Daoy (cell line): ENCODE data around the gene CACNA1D. TPM values are rescaled to one million over a fixed set of nuclear protein-coding genes. Genes with fewer than 3 reads are reported as not detected.
A peak's percentile ranks its signal among the peaks of the same experiment; 100 is the strongest.

Experiments
- DNase-seq: peaks from one replicate; pipeline ENCODE4 v3.0.0-alpha.2; 2015; ENCODE audit warnings: low read depth
- total RNA-seq: library from RNA; depleted of rRNA; stranded (reverse); fragments of >200 nt; shearing (Covaris generic); gene quantifications from 2 replicates; pipeline ENCODE4 v1.2.3, GENCODE V29; 2014

Gene CACNA1D
- total RNA-seq, 1 experiment from 2014 or later: 1.4 TPM

GRCh38 chr3:53787016-53787415, 292.6 kb downstream of the CACNA1D start:
- DNase-seq: no peak

DNA sequence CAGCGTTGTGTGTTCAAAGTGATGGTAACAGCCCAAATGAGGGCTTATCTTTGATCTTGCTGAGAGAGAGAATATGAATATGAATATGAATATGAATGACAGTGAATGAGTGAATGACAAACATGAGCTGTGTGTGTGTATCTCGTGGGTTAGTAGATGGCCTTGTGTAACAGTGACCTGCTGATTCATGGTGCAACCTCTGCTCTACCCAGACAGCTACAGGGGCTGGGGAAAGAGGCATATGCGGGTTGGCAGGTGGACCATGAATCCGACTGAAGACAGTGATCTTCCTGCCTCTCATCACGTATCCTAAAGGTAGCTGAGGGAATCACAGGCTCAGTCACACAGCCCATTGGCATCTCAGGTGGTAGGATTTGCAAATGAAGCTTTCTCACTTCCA, 293.6 kb downstream of the CACNA1D start:
- no peak for DNase-seq

- no peak for DNase-seq
Measured at GRCh38 chr3:53789459-53789858, 295.0 kb downstream of the CACNA1D start.

DNA sequence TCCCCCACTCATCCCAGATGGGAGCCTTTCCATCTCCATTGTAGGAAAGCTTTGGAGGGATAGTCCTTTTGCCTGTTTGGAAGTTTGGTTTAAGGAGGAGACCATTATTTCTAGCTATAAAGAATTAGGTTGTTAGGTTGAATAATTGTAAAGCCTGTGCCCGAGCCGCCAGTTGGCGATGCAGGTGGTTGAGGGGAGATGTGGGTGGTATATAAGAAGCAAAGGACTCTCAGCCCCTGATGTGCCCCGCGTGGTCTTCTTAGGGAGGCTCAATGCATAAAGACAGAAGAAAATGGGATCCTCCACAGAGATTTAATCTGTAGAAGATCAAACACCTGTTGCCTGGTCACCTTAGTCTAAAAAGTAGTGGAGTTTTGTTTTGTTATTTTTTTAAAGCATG, 296.1 kb downstream of the CACNA1D start:
- no peak for DNase-seq

- no peak for DNase-seq
Measured at GRCh38 chr3:53791317-53791716, 296.9 kb downstream of the CACNA1D start.

DNA sequence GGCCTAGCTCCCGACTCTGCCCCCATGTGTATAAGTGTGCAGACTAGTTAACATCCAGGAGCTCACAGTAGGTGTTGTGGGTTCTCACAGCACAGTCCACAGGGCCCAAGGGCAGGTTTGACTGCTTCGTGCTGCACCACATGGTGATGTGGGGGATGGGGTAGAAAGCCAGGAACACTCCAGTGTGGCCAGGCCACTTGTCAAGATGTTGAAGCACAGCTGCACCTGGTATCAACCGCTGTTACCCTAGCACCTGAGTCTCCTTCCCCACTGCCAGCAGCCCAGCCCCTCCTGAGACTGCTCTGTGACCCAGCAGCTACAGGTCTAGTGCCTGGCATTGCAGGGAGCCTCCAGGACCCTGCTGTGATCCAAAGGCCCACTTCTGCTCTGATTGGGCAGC, 298.5 kb downstream of the CACNA1D start:
- DNase-seq: no peak

- DNase-seq: no peak
Measured at GRCh38 chr3:53794597-53794996, 300.2 kb downstream of the CACNA1D start.

- DNase-seq: no peak
Measured at GRCh38 chr3:53795176-53795575, 300.8 kb downstream of the CACNA1D start.

- no peak for DNase-seq
Measured at GRCh38 chr3:53795789-53796560, 301.6 kb downstream of the CACNA1D start.

- DNase-seq: no peak
Measured at GRCh38 chr3:53798144-53798543, 303.7 kb downstream of the CACNA1D start.

DNA sequence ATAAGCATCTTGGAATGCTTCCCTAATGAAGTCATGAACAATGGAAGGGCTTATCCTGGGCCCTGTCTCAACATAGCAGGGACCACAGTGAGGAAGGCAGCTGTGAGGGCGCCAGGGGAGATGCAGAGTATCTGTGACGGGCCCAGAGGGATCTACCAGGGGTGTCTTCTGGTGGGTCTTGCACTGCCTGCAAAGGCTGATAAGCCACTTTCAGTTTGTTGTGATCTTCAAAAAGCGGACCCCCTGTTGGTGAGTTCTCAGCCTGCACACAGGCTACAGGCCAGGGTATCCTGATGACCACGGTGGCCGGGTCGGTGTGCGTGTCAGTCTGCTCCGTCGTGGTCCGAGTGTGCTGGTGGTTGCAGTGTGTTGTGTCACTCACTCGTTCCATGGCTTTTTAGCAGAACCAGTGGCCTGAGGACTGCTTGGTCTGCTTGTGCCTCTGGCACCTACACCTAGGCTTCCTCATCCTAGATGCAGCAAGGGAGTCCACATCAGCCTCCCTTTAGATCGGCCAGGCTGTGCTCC, 305.0 kb downstream of the CACNA1D start:
- no peak for DNase-seq

DNA sequence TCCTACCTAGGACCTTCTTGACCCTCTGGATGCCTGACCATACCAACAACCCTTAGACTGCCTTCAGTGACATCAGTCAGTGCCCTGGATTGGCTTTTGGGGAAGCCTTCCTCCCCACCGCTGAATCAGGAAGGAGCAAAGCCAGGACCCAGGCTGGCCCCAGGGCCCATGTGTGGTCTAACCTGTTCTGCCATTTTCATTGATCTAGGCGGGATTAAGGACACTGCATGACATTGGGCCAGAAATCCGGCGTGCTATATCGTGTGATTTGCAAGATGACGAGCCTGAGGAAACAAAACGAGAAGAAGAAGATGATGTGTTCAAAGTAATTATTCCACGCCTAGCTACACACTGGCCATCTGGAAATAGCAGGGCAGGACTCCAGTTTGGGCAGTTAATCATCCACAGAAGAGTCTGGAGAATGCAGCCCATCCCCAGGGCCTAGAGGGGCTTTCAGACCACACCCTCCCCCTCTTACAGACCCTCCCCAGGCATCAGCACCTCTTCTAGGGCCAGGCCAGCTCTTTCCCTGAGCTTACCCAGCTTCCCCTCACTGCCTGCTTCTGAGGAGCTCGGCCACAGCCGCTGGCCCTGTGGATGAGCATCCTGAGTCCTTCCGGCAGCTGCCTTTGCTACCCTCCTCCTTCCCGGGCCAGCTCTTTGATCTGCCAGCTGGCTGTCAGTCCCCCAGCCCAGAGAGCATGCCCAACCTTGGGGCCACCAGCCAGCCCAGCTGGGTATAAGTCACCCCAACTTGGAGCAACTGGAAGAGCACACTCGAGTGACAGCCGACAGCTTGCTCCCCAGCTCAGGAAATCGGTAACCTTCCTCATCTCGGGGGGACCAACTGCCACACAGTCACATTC, 305.9 kb downstream of the CACNA1D start:
- DNase-seq: no peak

DNA sequence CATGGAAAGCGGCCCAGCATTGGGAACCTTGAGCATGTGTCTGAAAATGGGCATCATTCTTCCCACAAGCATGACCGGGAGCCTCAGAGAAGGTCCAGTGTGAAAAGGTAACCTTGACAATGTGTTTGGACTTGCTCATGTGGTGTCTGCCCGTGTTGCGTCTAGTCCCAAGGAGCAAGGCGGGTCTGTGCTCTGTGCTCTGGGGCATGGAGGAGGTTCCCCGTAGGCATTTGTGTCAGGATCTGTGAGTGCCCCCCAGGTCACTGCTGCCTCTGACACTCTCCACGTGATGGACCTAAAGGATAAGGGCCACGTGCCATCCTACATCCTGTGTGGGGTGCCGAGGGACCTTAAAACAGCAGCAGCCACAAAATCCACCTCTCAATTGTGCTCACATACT, 306.9 kb downstream of the CACNA1D start:
- no peak for DNase-seq

DNA sequence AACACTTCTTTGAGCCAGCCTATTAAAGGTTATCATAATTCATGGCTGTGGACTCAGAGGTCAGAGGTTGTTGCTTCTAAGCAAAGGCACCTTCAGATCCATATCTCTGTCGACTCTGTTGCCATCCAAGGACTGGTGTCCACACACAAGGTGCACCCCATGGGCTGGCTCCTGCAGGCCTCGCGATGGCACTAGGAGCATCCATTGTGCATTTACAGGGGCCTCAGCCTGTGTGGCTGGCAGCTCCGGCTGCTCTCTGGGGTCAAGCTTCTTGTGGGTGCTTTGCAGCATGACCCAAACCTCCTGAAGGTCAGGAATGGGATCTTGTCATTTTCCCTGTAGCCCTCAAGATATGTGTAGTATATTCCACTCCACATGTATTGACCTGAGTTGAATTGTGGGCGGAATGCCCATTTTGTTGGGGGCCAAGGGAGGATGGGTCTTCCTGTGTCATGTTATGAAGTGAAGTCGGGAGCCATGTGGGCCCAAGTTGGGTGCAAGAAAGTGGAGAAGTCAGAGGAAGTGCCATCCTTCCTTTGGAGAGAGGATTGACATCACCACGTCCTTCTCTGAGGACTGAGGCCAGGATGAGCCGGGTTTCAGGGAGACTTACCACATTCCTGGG, 308.0 kb downstream of the CACNA1D start:
- DNase-seq: no peak

- DNase-seq: no peak
Measured at GRCh38 chr3:53803124-53803815, 308.9 kb downstream of the CACNA1D start.

DNA sequence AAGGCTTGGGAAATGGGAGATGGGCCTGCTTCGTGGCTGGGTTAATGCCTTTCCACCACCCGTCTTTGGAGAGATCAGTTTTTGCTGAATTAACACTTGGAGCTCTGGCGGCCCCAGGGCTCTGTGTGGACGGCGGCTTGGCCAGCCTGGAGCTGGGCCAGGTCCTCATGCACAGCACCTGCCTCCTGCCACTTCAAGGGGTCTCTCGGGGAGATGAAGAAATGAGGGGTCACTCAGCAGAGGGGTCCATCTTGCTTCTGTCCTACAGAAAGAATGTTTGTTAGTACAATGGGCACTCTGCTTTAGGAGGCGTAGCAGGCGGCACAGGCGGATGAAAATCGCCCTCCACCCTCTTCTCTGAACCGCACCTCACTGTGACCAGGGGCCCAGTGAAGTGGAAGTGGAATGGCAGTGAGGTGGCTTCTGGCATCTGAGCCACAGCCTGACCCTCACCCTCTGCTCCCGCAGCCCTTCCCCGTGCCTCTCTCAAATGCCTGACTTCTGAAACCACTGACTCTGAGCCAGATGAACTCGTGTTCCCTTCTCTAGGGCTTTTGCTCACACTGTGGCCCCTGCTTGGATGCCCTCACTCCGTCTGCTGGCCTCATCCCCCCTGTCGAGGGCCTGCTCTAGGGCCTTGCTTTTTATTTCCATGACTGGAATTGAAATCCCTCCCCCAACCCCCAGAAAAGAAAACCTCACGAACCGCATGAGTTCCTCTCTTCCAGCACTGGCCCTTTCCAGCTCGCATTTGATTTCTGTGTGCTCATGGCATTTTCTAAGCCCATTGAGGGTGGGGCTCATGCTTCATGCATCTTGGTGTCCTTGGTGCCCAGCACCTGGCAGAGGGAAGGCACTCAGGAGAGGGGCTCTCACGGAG, 309.6 kb downstream of the CACNA1D start:
- DNase-seq: no peak

GRCh38 chr3:53804697-53805462, 310.5 kb downstream of the CACNA1D start:
- peak; percentile 62 for DNase-seq

DNA sequence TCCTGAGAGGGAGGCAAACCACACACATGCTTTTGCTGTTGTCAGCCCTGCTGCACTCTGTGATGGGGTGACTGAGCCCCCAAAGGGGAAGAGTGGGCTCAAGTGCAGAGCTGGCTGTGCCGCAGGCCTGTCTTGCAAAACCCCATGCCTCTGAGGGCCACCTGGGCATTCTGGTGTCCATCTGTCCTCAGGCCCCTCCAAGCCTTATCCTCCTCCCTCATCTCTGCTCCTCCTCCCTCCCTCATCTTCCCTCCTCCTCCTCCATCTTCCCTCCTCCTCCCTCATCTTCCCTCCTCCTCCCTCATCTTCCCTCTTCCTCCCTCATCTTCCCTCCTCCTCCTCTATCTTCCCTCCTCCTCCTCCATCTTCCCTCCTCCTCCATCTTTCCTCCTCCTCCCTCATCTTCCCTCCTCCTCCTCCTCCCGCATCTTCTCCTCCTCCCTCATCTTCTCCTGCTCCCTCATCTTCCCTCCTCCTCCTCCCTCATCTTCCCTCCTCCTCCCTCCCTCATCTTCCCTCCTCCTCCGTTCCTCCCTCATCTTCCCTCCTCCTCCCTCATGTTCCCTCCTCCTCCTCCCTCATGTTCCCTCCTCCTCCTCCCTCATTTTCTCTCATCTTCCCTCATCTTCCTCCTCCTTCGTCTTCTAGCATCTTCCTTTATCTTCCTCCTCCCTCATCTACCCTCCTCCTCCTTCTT, 311.2 kb downstream of the CACNA1D start:
- DNase-seq: no peak
